Spleen (tissue), 11 donors: Measurements from ENCODE around the gene INS. TPM values are rescaled to one million over a fixed set of nuclear protein-coding genes. Genes with fewer than 3 reads are reported as not detected.

Experiments used
- DNase-seq: peaks from one replicate; pipeline ENCODE4 v3.0.0-alpha.2; 2020
- H3K27ac ChIP-seq, 8 donors: fragments of 200-600 bp; sonication (generic) in 7 of 8; 1 replicate in 4 of 8; 2 replicates in 4 of 8; pipeline versions ENCODE4 v1.5.0 to v1.8.0; 2016 to 2021; ENCODE audit warnings: inconsistent platforms in 4 of 8, mild to moderate bottlenecking in 4 of 8, moderate library complexity in 1 of 8
- H3K27me3 ChIP-seq, 7 donors: fragments of 200-600 bp; sonication (generic) in 6 of 7; replicated peaks in 1 of 7; 1 replicate in 4 of 7; 2 replicates in 3 of 7; pipeline versions ENCODE4 v1.5.0 to v1.8.0; 2016 to 2021; ENCODE audit warnings: inconsistent platforms in 3 of 7, mild to moderate bottlenecking in 1 of 7
- H3K36me3 ChIP-seq, 6 donors: fragments of 200-600 bp; sonication (generic) in 5 of 6; 1 replicate in 4 of 6; 2 replicates in 2 of 6; pipeline versions ENCODE4 v1.5.0 to v1.8.0; 2016 to 2021; ENCODE audit warnings: inconsistent platforms in 2 of 6
- H3K4me1 ChIP-seq, 6 donors: fragments of 200-600 bp; sonication (generic) in 5 of 6; 1 replicate in 3 of 6; 2 replicates in 3 of 6; pipeline versions ENCODE4 v1.5.0 to v1.8.0; 2016 to 2021; ENCODE audit warnings: inconsistent platforms in 3 of 6
- H3K4me3 ChIP-seq, 8 donors: fragments of 200-600 bp; sonication (generic) in 7 of 8; 1 replicate in 4 of 8; 2 replicates in 4 of 8; pipeline versions ENCODE4 v1.5.0 to v1.8.0; 2016 to 2021; ENCODE audit warnings: inconsistent platforms in 4 of 8, mild to moderate bottlenecking in 4 of 8, moderate library complexity in 2 of 8
- H3K9me3 ChIP-seq, 8 donors: fragments of 200-600 bp; sonication (generic) in 7 of 8; 1 replicate in 4 of 8; 2 replicates in 4 of 8; pipeline versions ENCODE4 v1.5.0 to v1.8.0; 2016 to 2021; ENCODE audit warnings: inconsistent platforms in 4 of 8
- CTCF ChIP-seq, 11 experiments: fragments of 200-600 bp in 7 of 11; fragments of 450-650 bp in 4 of 11; sonication (generic) in 4 of 11; IDR thresholded peaks in 8 of 11; conservative IDR thresholded peaks in 3 of 11; 1 replicate in 7 of 11; 2 replicates in 4 of 11; pipeline versions ENCODE4 v1.4.0 to v1.8.0; 2016 to 2021; ENCODE audit warnings: antibody characterized with exemption in 11 of 11, inconsistent platforms in 4 of 11, mild to moderate bottlenecking in 1 of 11
- POLR2A ChIP-seq, 3 donors: fragments of 450-650 bp; IDR thresholded peaks; one replicate each; pipeline ENCODE4 v1.5.1; 2017; ENCODE audit warnings: antibody characterized with exemption in 3 of 3, mild to moderate bottlenecking in 1 of 3
- POLR2AphosphoS5 ChIP-seq, 3 donors: sonication (generic); formaldehyde crosslinking; IDR thresholded peaks; one replicate each; pipeline ENCODE4 v1.5.1; 2017; ENCODE audit warnings: antibody characterized with exemption in 3 of 3
- WGBS, 5 donors: extraction: QIAGEN DNeasy Blood & Tissue Kit in 3 of 5; methylation state at CpG; one replicate each; pipeline versions ENCODE4 v1.1.5 to v1.1.7; 2013 to 2018; 5-methylcytosine and 5-hydroxymethylcytosine counted together
- intact Hi-C: fragments of 100-400 bp; cut with DNase I; formaldehyde crosslinking; loops from one replicate; pipeline ENCODE4 v1.15.0; 2023; ENCODE audit warnings: low total_unique reads
- polyA plus RNA-seq, 3 donors: library from polyadenylated mRNA; stranded (reverse); fragments of 200-250 nt; gene quantifications; one replicate each; pipeline ENCODE4 v1.2.1, GENCODE V29; 2013
- total RNA-seq, 7 donors: library from RNA; depleted of rRNA in 3 of 7; stranded (reverse); fragments of >200 nt in 3 of 7; fragmentation: NEBNext Ultra II Directional in 4 of 7; extraction: Animal tissue kit (Norgen Biotek cat#: 25700) in 4 of 7; gene quantifications; one replicate each; pipeline versions ENCODE4 v1.1.0 to v1.2.1, GENCODE V29; 2016 to 2021
- donor health status: healthy with polysubstance abuse.
- donor health status: DM: no; HTN: no; CAD: no; lungs with moderate emphysema.
- donor health status: DM: no; HTN: no; CAD: no.
- donor health status: Bipolar disorder and iron deficiency.
- donor health status: healthy.
- donor health status: DM: no; HTN: no; CAD: no.
- donor health status: DM: yes; HTN: yes; CAD: no.

The INS gene
- total and polyA plus RNA-seq, 10 donors: 1.3 to 2.4 (median 1.5) TPM; not detected in 5

- Histone ChIP-seq H3K4me1 (peaks cover 7 to 13% (median 9%) of the 10 kb centered on the region in 6 donors), H3K9me3 (no peaks in the 10 kb centered on the region), H3K27me3 (peaks cover 0 to 72% (median 30%) of the 10 kb centered on the region in 7 donors), H3K4me3 (peak overlapping the region in 1 of 8 donors; percentile 40), H3K36me3 (no peaks in the 10 kb centered on the region), H3K27ac (peak overlapping the region in 3 of 8 donors; percentile 8 to 41 (median 40))
- intact Hi-C loops: loop anchor here (5.0 to 10.0 kb wide), 3 partner anchors 314 to 497 kb away; partner anchors contain the start of genes KRTAP5-6 and TNNI2
- WGBS, 5 donors: 1 to 5% (median 3%) methylated on average over 22 of the region's 22 CpGs
- no peak for TF ChIP-seq POLR2AphosphoS5 (IDR thresholded peaks at IDR 0.05)
- TF ChIP-seq CTCF (IDR thresholded peaks at IDR 0.05 in 8 of 11, conservative IDR thresholded peaks at IDR 0.05 in 3 of 11): peak; percentile 62 to 92 (median 85)
- peak; percentile 88 for DNase-seq
Observed at GRCh38 chr11:2151500-2152257, 9.3 kb downstream of the INS start.

- Histone ChIP-seq H3K4me1 (peaks cover 7 to 10% (median 9%) of the 10 kb centered on the region in 6 donors), H3K27me3 (peaks cover 0 to 72% (median 45%) of the 10 kb centered on the region in 7 donors), H3K9me3 (no peaks in the 10 kb centered on the region), H3K27ac (no peak overlapping the region), H3K36me3 (no peaks in the 10 kb centered on the region), H3K4me3 (no peak overlapping the region)
- TF ChIP-seq CTCF (IDR thresholded peaks at IDR 0.05 in 8 of 11, conservative IDR thresholded peaks at IDR 0.05 in 3 of 11): peak in 4 of 11 experiments; percentile 16 to 38 (median 30)
- TF ChIP-seq POLR2A (IDR thresholded peaks at IDR 0.05): no peak
- no peak for TF ChIP-seq POLR2AphosphoS5 (IDR thresholded peaks at IDR 0.05)
- intact Hi-C loops: loop anchor here (5.0 to 10.0 kb wide), 3 partner anchors 313 to 495 kb away; partner anchors contain the start of genes KRTAP5-6 and TNNI2
- 33 to 46% (median 33%) methylated on average over 11 of the region's 11 CpGs for WGBS, 5 donors
- no peak for DNase-seq
Observed at GRCh38 chr11:2149864-2150847, 10.9 kb downstream of the INS start.

GRCh38 chr11:2149460-2149859 is 11.5 kb downstream of the INS start:
- no peaks in the 10 kb centered on the region for H3K9me3 ChIP-seq
- H3K27ac ChIP-seq: no peak overlapping the region
- DNase-seq: no peak
- H3K4me1 ChIP-seq: peaks cover 7 to 13% (median 11%) of the 10 kb centered on the region in 6 donors
- 58 to 73% (median 64%) methylated on average over 8 of the region's 8 CpGs for WGBS, 5 donors
- no peaks in the 10 kb centered on the region for H3K36me3 ChIP-seq
- intact Hi-C loops: no loop called here
- no peak for TF ChIP-seq CTCF (IDR thresholded peaks at IDR 0.05 in 8 of 11, conservative IDR thresholded peaks at IDR 0.05 in 3 of 11)
- TF ChIP-seq POLR2A (IDR thresholded peaks at IDR 0.05): no peak
- TF ChIP-seq POLR2AphosphoS5 (IDR thresholded peaks at IDR 0.05): no peak
- no peak overlapping the region for H3K4me3 ChIP-seq
- peaks cover under 1 to 75% (median 52%) of the 10 kb centered on the region in 7 donors for H3K27me3 ChIP-seq
